ENCODE data around the gene LDHD.

LDHD gene

DNA sequence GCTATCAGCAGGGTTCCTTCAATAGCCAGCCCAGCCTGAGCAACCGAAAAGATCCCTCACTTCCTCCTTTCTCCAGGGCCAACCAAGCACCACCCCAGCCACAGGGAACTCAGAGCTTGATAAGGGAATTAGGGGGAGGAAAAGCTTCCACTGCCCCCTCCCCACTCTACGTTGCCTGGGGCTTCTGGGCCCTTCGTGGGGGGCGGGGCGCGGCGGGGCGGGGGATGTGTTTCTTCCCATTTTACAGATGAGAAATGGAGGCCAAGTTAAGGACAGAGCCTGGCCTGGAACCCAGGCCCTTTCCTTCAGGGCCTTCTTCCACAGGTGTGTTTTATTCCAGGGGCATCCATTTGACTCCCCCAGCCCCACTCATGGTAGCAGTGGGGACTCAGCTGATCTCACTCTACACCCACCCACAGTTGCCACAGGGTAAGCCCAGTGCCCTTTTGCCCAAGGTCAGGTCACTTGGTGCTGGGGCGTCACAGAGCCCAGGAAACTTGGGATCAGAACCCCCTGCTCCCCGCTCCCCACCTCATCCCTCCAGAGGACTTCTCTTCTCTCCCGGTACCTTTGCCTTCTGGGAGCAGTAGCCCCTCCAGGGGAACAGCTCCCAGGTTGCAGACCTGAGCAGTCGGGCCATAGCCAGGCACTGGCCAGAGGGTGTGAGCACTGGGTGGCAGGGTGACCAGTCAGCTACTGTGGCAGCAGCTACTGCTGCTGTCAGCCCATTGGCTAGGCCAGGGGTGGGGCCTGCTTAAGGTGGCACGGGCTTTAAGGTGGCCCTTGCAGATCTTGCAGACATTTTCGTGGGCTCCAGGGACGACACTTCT is at the start of gene LDHD:
TSS of gene LDHD (minus strand) at position 700 of the 830 bp plus-strand sequence. CDS start at position 640, 60 bp downstream.
- peak; percentile 55 for DNase-seq (ENCODE audit: low read depth, low spot score)

DNA sequence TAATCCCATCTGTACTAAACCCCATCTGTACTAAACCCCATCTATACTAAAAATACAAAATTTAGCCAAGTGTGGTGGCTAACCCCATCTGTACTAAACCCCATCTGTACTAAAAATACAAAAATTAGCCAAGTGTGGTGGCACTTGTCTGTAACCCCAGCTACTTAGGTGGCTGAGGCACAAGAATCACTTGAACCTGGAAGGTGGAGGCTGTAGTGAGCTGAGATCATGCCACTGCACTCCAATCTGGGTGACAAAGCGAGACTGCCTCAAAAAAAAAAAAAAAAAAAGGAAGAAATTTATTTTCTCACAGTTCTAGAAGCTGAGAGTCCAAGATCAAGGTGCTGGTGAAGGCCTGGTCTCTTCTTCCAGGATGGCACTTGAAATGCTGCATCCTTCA is 43.8 kb upstream of the LDHD start:
- no peak for DNase-seq (ENCODE audit: low read depth, low spot score)

DNA sequence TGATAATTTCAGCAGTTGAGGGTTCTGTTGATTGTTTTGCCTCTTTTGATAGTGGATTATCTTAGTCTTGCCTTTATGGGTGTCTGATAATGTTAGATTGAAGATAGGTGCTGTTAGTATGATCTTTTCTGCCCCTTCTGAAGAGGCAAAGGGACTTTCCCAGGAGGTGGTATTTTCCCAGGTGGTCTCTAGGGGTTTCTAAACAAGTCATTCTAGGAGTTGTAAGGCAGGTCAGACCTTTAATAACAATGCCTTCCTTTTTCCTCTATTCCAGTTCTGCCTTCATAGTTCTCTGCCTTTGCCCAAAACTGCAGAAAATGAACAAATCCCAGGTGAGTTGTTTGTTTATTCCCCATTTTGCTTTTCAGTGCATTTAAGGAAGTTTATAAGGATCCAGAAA is 36.1 kb upstream of the LDHD start:
- DNase-seq (ENCODE audit: low read depth, low spot score): no peak

DNA sequence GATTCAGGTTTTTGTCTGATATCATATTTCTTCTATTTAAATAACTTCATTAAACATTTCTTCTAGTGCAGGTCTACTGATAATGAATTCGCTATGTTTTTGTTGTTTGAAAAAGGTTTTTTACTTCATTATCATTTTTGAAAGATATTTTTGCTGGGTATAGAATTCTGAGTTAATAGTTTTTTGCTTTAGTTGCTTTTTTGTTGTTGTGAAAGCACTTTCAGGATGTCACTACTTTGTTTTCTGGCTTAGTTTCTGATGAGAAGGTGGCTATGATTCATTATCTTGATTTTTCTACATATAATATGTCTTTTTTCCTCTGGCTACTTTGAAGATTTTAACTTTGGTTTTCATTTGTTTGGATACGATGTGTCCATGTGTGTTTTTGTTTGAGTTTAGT is 35.2 kb upstream of the LDHD start:
- DNase-seq (ENCODE audit: low read depth, low spot score): no peak

DNA sequence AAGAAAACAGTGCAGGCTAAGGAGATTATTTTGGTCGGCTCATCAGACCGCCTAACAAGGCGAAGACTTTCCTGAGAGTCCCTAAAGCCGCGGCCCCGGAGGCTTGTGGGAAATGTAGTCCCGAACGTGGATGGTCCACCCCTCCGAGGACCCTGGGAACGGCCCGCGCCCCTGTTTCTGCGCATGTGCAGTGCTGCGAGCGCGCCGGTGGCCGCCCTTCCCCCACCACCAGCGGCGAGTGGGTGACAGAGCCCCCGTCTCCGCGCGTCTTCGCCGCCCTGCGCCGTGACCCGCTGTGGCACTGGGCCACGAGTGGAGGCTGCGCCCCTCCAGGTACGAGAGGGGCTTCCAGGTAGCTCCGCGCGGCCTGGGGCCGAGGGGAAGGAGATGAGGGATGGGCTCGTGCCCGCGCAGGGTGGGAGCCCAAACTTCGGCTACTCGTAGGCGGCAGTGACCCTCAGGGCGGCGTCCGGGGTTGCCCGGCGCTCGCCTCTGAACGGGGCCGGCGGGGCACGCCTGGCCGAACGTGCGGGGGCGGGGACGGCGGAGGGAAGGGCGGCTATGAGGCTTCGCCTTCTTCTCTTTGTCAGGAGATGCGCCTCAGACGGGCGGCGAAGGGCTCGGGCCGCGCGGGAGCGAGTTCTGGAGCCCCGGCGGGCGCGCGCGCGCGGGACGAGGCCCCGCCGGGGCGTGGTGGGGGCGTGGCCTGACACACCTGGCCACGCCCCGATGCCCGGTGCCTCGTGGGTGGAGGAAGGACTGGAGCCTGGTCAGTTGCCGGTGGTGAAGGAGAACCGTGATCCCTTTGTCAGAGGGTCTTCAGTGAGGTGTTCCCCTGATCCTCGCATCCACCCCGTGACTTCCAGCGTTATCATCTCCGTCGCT is 32.0 kb upstream of the LDHD start, which contains the start of gene ZFP1:
TSS of gene ZFP1 (plus strand) at position 214 of the 885 bp plus-strand sequence. CDS start 4,428 bp downstream, outside the sequence.
- DNase-seq (ENCODE audit: low read depth, low spot score): peak; percentile 97

DNA sequence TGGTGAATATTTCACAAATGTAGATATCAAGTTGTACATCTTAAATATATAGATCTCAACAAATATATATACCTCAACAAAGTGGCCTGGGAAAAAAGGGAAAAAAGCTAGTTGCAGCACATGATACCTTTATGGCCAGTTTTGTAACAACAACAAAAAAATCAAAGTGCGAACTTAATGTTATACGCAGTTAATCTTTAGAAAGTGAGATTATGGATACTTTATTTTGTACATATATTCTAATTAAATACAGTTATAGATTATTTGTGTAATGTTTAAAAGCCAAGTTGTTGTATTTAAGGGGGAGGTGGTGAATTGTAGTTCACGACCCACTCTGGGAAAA is 31.4 kb upstream of the LDHD start:
- no peak for DNase-seq (ENCODE audit: low read depth, low spot score)

DNA sequence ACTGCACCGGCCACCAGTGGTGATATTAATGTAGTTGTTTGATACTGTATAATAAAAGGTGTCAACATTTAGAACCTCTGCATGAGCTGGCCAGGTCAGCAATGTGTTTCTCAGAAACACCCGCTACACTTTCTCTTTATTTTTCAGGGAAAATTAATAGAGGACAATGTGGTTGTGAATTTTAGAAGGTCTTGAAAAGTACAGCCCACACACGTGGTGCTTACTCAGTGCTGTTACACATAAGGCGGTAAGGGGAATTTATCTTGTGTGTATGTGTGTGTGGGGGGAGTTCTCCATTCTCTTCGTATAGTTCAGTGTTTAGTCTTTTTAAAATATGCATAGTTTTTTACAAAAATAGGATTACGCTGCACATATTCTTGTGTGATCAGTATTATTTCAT is 27.4 kb upstream of the LDHD start:
- DNase-seq (ENCODE audit: low read depth, low spot score): no peak

DNA sequence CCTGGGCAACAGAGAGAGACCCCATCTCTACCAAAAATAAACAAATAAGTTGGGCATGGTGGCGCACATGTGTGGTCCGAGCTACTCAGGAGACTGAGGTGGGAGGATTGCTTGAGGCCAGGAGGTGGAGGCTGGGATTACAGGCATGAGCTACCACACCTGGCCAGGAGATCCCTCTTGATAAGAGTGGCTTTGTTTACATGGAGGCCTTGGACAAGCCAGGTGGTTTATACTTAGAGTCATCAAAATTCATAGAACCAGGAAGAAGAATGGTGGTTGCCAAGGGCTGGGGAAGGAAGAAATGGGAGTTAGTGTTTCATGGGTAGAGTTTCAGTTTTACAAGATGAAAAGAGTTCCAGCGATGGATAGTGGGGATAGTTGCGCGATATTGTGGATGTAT is 22.9 kb upstream of the LDHD start:
- DNase-seq (ENCODE audit: low read depth, low spot score): no peak

DNA sequence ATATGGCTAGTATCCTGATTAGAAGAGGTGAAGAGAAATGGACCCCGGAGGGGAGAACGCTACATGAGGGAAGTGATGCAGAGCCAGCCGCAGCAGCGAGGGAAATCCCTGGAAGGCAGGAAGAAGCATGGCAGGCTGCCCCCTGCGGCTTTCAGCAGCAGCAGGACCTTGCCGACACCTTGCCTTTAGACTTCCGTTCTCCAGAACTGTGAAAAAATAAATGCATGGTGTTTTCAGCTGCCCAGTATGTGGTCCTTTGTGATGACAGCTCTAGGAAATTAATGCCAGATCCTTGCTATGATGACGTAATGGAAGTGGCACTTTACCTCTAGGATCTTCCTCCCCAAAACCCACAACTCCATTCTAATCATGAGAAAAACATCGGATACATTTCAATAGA is 22.1 kb upstream of the LDHD start:
- DNase-seq (ENCODE audit: low read depth, low spot score): no peak

DNA sequence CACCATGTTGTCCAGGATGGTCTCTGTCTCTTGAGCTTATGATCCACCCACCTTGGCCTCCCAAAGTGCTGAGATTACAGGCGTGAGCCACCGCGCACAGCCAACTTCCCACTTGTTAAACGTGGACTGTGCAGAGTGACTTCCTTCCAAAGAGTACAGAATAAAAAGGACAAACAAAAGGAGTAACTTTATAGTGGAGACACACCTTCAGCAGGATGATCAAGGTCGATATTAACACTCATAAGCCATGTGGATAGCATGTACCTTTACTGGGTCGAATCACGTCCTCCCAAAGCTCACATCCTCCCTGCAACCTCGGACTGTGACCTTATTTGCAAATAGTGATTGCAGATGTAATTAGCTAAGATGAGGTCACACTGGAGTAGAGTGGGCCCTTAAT is 21.7 kb upstream of the LDHD start:
- DNase-seq (ENCODE audit: low read depth, low spot score): no peak

DNA sequence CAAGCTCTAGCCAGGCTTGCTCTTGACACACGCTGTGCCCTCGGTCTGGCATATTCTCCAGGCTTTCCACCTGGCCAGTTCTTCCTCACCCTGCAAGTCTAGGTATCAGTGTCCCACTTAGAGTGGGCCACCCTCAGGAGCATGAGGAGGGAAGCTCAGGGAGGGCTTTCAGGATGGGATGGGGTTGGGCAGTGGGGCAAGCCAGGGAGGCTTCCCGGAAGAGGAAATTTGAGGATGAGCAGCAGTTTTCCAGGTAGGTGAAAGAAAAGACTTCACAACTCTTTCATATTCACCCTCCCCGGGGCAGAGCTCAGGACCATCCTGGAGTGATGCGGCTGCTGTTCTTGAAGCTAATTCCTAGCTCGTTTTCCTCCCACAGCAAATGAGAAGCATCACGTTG is 14.5 kb upstream of the LDHD start:
- no peak for DNase-seq (ENCODE audit: low read depth, low spot score)

DNA sequence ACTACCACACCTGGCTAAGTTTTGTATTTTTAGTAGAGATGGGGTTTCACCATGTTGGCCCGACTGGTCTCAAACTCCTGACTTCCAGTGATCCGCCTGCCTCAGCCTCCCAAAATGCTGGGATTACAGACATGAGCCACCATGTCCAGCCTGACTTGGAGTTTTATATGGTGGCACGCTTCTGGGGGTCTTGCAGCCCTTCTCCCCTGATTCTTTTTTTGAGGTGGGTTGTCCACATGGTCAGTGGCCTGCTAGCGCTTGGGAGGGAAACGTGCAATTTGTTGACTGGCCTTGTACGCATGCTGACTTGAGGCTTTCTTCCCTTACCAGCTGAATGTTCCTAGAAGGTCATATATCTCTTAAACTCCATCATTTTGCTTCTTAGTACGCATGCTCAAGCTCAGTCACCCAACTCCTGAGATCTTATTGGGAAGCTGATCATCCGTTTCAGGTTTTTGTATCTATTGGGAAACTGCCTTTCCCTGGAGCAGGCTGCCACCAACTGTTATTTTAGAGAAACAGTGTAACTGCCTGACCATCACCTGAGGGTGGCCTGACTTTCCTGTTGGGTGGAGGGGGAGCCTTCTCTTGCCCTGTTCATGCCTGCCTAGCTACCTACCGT is 13.7 kb upstream of the LDHD start:
- DNase-seq (ENCODE audit: low read depth, low spot score): no peak

DNA sequence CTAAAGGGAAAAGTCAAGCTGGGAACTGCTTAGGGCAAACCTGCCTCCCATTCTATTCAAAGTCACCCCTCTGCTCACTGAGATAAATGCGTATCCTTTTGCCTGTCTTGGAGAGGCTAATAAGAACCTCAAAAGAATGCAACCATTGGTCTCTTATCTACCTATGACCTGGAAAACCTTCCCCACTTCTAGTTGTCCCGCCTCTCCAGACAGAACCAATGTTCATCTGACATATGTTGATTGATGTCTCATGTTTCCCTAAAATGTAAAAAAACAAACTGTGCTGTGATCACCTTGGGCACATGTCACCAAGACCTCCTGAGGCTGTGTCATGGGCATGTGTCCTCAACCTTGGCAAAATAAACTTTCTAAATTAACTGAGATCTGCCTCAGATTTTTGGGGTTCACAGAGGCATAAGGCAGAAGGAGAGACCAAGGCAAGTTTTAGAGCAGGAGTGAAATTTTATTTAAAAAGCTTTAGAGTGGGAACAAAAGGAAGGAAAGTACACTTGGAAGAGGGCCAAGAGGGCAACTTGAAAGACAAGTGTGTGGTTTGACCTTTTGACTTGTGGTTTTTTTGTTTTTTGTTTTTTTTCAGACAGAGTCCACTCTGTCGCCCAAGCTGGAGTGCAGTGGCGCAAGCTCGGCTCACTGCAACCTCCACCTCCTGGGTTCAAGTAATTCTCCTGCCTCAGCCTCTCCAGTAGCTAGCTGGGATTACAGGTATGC is 13.0 kb upstream of the LDHD start:
- DNase-seq (ENCODE audit: low read depth, low spot score): peak; percentile 56

DNA sequence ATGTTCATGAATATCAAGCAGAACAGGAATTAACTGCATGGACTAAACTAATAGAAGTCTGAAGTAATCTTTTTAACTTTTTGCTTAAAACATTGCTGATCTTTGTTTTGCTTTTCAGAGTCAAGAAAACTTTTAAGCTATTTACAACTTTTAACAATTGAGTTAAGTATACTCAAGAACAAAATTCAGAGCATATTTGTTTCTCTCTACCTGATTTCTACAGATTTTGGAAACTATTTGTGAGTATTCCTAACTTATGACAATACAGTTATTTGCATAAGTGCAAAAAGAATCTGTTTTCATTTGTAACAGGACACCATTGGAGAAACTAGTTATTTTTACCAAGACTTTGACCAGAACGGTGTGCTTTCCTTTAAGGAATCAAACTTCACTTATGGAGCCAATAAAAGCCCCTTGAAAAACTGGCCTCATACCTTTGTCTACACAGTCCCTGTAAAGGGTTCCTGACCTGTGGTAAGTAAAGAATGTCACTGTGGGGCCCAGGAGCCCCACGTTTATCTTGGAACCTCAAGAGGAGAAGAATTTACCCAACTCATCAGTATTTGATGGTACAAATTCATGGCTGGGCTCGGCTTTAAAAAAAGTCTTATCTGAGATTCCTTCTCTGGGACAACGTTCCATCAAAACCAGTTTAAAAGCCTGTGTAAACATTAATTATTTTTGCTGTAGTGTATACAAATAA is 11.3 kb upstream of the LDHD start:
- DNase-seq (ENCODE audit: low read depth, low spot score): no peak

DNA sequence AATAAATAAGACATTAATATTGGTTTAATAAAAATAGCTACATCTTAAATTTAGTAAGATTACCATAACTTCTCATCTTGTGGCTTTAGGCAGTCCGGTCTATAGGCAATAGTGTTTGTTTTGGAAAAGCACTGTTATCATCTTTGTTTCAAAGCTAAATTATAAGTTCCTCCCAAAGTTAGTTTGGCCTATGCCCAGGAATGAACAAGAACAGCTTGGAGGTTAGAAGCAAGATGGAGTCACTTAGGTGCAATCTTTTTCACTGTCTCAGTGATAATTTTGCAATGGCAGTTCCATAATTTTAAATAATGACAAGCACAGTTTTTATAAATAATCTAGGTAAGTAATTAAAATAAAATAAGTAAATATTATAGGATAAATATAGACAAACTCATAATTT is 6.0 kb upstream of the LDHD start:
- DNase-seq (ENCODE audit: low read depth, low spot score): no peak

DNA sequence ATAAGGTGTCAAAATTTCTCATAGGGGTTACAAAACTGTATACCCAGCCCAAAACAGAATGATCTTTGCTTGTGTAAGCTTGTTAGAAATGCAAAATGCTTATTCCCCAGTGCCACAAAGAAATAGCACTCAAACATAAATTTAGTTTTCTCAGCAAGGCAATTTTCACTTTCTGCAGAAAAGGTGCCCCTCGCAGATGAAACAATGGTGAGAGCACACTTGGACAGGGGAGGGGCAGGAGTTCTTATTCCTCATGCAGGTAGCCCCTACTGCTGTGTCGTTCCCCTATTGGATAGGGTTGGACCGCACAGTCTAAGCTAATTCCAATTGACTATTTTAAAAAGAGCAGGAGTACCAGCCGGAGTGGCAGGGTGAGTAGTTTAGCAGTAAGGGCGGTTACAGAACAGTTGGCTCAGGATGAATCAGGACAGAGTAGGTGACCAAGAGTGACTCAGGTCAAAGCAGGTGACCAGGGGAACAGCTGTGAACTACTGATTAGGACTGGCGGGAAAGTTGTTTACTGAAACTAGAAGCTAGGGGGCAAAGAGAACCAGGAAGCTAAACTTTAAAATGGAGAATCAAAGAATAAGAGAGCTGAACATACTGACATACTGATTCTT is 5.5 kb upstream of the LDHD start:
- no peak for DNase-seq (ENCODE audit: low read depth, low spot score)

DNA sequence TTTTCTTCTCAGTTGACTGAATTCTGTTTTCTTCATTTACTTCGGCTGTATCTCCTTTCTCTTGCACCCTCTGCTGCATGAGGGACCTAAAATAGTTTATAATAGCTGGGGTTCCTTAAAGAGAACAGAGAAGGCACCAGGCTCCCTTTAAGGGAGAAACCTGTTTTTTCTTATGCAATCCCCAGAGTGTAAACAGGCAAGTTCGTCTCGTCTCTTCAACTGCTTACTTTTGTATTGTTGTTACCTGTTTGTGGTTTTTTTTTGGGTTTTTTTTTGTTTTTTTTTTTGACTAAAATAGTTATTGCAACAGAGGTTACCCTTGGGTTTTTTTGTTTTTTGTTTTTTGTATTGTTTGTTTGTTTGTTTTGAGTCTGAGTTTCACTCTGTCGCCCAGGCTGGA is 3.7 kb upstream of the LDHD start:
- DNase-seq (ENCODE audit: low read depth, low spot score): no peak

DNA sequence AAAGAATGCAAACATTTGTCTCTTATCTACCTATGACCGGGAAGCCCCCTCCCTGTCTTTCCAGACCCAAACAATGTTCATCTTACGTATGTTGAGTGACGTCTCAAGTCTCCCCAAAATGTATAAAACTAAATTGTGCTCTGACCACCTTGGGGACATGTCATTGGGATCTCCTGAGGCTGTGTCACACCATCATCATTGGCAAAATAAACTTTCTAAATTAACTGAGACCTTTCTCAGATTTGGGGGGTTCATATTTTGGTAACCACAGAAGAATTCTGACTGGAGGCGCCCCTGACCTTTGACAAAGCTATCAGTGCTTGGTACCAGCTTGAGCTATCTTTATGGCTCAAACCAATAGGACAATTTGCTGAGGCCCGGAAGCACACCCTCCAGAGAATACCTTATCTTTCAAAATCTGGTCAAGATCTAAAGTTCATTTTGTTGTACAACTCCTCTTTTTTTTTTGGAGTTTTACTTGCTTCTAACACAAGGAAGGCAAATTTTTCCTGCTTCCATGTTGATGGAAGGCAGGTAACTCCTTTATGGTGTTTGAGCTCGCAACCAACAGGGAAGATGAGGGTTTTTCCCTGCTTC is 2.5 kb upstream of the LDHD start:
- no peak for DNase-seq (ENCODE audit: low read depth, low spot score)

DNA sequence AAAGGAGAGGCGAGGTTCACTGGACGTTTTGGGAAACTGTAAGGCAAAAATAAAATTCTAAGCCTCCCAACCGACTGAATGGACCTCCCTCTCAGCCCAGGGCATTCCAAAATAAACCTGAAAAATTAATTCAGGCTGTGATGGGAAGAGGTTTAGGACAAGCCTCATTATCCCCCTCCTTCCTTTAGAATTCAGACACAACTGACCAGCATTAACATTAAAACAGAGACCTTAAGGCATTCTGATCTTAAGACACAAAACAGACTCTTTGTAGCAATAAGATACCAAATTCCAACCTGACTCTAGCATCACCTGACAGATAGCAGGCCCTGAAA is 298 bp upstream of the LDHD start:
- DNase-seq (ENCODE audit: low read depth, low spot score): no peak
